Activated T-cell treated with anti-CD3 and anti-CD28 coated beads for 24 hours (primary cell): ENCODE results near the gene TMEM242.

ENCODE experiments used
- DNase-seq: peaks from one replicate; pipeline ENCODE4 v3.0.0-alpha.2; 2020; ENCODE audit warnings: low read depth

TMEM242 gene

DNA sequence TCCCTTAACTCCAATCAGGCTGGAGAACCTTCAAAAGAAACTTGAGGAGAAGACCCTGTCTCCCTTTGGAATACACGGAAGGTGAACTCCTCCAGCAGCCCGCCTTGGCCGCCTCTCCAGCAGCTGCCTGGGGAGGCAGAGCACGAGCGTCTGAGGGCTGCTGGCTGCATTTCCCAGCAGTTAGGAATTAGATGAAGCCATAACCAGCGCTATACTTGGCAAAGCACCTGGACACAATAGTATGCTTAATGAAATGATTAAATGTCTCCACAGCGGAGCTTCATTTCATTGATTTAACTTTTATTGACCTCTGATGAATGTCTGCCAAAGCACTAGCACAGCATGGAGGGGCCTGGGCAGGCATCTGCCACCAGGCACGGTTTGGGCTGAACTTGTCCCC is 73.5 kb downstream of the TMEM242 start:
- no peak for DNase-seq

DNA sequence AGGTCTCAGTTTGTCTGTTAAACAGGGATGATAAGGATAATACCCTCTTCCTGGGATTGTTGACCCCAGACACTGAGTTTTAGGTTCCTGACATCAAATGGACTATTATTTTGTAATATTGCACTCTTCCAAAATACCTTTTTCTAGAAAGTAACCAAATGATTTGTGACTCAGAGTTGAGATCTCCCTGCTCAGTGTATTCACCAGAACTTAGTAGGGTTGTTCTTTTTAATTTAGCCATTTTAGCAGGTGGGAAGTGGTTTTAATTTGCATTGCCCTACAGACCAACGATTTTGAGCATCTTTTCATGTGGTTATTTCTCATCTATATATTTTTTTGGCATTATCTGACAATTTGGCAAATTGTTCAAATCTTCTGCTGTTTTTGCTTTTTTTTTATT is 75.1 kb downstream of the TMEM242 start:
- DNase-seq, result no peak

DNA sequence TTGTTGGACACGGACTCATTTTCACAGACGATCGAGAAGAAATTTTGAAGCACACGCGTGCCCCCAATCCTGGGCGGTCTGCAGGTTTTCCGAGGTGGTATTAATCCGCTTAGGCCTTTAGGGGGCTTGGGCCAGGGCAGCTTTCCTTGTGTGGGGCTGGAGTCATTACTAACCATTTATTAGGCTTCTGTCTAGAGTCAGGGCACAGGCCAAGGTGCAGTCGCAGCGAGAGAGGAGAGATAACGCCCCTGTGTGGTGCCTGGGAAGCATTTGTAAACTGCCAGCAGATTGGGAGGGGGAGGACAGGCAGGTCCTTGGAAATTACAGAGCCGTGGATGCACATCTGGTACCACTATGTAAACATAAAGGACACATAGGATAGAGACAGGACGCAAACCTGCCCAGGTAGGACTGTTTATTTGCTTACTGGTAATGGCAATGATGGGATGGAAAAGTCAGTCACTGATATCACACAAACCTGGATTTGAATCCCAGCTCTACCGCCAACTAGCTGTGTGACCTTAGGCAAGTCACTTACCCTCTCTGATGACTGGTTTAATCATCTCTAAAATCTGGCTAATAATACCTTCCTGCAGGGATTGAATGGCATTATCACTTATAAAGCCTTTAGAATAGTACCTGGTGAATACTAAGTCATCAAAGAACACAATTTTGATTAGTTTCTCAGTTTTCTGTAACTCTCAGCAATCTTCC is 76.4 kb downstream of the TMEM242 start:
- DNase-seq, result no peak

DNA sequence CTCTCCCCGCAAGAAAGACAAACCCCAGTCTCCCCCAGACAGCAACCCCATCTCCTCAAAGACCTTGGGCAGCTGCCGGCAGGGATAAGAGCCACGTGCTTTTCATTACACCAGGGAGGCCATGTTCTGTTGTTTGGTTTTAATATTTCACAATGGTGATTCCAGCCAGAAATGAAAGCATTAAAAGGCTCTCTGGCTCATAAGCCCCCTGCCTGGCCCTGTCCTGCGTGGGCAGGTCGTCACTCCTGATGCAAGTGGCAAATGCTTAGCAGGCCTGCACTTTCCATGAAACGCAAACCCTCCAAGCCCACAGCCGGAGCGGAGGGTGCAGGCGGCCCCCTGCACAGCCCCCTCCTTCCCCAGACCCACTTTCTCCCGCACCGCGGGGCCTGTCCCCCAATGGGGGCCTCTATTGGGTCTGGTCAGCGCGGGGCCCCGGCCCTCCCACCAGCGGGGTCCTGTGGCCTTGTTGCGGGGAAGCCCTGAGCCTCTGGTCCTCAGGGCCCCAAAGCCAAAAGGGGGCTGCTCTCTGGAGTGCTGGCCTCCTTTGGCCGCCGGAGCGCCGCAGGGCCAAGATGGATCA is 77.2 kb downstream of the TMEM242 start:
- DNase-seq, result no peak

DNA sequence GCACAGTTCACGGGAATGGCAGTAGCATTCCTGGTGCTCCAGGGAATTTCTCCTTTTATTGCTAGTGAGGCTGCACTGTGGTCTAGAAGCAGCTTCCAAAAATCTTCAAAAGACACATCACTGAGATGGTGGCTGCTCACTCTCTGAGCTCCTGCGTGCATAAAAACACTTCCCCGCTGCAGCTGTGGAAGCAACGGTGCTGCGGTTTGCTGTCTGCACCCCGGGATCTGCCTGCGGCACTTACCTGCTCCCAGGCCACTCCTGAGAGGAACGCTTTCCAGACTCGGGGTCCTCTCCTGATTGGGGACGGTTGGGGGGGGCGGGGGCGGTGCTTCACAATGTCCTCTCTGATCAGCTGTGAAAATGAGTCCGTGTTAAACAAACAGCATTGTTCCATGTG is 77.9 kb downstream of the TMEM242 start:
- DNase-seq, result no peak

DNA sequence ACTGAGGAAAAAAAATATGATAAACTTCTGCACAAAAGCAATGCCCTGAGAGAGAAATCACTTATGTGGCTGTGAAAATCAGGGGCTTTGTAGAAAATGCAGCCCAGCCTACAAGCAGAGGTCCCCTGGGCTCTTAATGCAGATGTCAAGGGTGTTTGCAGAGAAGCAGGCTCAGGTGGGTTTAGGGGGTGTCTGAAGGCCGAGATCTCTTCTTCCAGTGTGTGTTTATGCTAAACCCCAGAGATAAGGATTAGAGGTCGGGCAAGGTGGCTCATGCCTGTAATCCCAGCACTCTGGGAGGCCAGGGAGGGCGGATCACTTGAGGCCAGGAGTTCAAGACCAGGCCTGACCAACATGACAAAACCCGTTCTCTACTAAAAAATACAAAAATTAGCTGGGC is 78.5 kb downstream of the TMEM242 start:
- no peak for DNase-seq

DNA sequence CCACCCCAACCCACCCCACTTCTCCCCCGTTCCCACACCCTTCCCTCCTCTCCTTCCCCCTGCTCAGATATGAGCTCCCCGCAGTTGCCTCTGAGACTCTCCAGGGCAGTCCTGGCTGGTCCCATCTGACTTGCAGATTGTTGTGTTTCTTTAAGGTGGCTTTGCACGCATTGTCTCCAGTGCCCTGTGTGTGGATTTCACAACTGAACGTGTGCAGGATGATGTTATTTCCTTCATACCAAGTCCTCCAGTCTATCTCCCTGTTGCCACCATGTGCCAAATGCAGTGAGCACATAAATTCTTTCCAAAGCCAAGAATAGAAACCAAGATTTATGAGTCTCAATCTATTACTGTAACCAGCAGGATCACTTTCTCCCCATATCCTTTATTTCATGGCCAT is 79.1 kb downstream of the TMEM242 start:
- DNase-seq, result no peak

DNA sequence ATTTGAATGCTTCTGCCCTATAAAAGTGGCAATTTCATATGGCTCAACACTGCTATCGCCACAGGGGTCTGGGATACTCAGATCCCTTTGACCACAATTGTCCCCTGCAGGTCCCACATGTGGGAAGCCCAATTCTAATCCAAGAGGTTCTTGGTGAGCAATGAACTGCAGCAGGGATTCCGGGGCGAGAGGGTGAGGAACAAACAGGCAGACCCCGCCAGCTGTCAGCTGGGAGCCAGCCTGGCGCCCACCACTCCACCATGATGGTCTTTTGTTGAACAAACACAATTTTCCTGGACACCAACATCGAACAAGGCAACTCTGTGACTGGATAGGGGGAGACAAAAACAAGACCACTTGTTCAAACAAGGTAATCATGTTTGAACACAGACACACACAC is 80.5 kb downstream of the TMEM242 start:
- DNase-seq, result no peak

DNA sequence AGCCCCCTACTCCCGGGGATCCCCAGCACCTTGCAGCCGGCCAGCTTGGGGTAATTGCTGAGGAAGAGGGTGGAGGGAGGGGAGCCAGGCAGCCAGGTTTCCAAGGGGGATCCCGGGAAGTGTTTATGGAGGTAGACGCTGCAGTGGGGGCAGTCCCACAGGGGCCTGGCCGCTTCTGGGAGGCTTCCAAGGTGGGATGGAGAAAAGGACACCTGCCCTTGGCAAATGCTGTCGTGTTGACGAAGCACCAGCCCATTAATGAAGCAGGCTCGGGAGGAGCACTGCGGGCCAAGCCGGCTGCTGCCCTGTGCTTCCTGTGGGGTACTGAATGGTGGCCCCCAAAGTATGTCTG is 82.4 kb downstream of the TMEM242 start:
- no peak for DNase-seq

DNA sequence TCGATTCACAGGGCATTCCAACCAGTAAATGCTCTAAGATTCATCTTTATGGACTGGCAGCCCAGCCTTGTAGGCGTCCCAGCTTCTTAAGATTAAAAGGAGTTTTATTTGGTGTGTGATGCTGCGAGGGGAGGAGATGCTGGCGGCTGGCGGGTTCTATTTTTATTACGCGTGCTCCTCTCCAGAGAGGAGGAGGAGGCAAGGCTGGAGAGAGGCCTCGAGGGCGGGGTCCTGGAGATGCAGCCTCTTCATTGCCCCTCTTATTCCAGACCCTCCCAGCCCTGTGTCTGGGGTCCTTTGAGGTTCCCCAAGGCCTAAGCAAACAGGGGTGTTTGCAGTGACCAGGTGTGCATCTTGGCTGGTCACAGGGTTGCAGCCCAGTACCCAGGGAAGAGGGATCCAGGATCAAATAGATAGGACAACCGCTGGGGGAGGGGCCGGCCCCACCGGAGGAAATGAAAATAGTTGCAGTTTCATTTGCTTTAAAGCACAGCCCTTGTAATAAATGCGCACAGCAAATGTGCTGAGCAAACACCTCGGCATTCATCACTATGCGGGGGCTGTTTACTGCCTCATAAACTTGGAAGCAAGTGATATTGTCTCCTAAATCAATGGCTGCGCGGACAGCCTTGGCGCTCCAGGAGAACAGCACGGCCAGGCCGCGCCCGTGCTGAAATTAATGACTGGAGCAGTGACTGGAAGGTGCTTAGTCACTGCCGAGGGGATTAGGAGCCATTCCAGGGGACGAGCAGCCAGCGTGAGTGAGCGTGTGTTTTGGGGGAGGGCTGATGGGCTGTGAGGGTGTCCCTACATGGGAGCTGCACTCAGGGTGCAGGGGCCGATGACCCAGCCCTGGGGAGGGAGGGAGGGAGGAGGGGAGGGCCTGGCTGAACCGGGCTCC is 83.0 kb downstream of the TMEM242 start:
- no peak for DNase-seq

DNA sequence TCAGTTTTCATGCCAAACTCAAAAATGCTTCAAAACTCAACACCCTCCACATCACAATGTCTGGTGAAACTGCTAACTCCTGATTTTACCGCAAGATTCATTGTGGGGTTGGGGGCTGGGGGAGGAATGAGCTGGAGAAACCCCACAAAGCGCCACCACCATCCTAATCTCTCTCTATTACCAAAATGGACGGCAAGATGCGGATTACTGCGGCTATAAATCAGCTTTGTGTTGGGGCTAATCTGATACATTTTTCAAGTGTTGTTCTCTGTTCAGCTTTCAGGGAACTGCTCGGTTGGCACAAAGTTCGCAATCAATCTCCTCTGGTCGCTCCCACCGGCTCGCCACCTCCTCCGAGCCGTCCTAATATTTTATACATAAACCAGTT is 83.7 kb downstream of the TMEM242 start:
- no peak for DNase-seq
